Inferior parietal cortex (tissue), 1 donor: ENCODE data around the gene PEAK1.

Source experiments
- DNase-seq: peaks from one replicate; pipeline ENCODE4 v3.0.0-alpha.2; 2016; ENCODE audit errors: extremely low spot score

Gene PEAK1, protein sequence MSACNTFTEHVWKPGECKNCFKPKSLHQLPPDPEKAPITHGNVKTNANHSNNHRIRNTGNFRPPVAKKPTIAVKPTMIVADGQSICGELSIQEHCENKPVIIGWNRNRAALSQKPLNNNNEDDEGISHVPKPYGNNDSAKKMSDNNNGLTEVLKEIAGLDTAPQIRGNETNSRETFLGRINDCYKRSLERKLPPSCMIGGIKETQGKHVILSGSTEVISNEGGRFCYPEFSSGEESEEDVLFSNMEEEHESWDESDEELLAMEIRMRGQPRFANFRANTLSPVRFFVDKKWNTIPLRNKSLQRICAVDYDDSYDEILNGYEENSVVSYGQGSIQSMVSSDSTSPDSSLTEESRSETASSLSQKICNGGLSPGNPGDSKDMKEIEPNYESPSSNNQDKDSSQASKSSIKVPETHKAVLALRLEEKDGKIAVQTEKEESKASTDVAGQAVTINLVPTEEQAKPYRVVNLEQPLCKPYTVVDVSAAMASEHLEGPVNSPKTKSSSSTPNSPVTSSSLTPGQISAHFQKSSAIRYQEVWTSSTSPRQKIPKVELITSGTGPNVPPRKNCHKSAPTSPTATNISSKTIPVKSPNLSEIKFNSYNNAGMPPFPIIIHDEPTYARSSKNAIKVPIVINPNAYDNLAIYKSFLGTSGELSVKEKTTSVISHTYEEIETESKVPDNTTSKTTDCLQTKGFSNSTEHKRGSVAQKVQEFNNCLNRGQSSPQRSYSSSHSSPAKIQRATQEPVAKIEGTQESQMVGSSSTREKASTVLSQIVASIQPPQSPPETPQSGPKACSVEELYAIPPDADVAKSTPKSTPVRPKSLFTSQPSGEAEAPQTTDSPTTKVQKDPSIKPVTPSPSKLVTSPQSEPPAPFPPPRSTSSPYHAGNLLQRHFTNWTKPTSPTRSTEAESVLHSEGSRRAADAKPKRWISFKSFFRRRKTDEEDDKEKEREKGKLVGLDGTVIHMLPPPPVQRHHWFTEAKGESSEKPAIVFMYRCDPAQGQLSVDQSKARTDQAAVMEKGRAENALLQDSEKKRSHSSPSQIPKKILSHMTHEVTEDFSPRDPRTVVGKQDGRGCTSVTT (N-terminal part only)

DNA sequence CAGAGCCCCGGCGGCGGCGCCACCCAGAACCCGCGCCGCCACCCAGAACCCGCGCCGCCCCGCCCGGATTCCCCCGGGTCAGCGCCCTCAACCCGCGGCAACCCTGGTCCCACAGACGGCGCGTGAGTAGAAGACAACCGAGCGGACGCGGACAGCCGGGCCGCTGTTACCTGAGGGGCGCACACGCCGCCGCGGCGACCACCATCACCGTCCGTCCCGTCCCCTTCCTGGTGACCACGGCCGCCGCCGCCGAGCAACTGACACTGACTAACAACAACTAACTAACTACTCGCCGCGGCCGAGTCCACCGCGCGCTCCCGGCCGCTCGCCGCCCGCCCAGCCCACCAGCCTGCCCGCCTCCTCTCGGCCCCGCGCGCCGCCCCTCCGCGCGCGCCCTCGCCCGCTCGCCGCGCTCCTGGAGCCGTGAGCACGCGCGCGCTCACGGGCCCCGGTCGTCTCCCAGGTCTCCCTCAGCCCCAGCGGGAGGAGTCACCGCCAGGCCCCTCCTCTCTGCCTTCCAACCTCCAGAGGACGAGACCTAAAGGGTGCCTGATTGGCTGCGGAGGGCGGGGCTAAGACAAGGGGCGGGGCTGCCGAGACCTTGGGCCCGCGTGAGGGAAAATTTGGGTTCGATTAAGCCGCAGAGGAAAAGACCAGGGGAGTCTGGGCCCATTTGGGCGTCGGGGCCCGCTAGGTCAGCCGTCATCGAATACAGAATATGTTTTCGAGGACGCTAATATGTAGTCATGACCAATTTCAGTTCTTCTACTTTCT lies at the start of gene PEAK1:
TSS of gene PEAK1 (minus strand) at position 269 of the 774 bp plus-strand sequence. CDS start 238,178 bp downstream, outside the sequence.
- peak; percentile 95 for DNase-seq

DNA sequence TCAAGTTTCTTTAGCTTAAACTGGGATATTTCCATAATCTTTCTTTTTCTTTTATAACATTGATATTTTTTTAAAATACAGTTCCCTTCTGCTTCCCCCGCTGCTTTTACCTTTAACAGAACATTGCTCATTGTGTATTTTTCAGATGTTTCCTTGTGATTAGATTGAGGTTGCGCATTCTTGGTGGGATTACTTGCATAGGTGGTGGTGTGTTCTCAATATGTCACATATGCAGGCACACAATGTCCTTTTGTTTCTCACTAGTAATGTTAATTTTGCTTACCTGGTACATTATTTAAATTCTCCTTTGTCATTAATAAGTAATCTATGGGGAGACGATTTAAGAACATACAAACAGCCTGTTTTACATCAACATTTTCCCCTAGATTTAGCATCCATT lies 49.0 kb upstream of the PEAK1 start:
- DNase-seq, result no peak

DNA sequence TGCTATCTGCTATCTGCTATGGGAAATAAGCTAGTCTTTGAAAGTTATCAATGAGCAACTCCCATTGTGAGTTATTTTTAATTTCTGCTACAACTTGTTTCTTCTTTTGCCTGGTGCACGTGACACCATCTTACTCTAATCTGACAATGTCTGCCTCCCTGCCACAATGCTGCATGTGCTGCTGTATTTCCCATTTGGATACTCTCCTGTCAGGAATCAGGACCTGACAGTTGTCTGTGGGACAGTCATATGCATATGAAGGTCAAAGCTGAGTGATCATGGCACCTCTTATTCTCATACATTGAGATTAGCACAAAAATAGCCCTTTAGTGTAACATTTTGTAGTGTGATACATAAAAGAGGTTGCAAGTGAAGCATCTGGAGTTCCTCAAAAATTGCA lies 46.6 kb upstream of the PEAK1 start:
- no peak for DNase-seq

DNA sequence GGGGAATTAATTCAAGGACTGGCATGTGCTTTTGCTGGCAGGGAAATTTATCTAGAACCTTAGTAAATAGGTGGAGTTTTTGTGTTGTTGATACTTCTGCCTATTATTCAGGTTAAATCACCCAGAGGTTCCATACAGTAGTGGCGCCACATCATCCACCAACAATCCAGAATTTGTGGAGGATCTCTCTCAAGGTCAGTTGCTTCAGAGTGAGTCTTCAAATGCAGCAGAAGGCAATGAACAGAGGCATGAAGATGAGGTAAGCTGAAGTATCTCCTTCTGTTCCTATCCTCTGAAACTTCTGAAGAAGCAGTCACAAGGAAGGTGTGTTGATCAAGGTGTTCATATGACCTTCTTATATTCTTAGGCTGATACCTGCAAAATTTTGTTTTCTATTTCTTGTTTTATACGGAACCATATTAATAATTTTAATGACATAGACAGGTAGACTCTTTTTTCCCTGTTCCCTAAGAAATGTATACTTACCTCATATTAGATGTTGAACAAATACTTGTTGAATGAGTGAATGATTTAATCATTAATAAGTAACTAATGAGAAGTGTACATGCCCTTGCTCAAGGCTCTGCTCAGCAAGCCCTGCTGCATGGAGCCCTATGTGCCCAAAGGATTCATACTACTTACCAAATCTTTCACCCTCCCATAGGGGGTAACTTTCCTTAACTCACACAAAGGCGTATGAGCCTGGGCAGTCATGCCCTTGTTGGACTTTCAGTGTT lies 44.4 kb upstream of the PEAK1 start:
- DNase-seq, result no peak

DNA sequence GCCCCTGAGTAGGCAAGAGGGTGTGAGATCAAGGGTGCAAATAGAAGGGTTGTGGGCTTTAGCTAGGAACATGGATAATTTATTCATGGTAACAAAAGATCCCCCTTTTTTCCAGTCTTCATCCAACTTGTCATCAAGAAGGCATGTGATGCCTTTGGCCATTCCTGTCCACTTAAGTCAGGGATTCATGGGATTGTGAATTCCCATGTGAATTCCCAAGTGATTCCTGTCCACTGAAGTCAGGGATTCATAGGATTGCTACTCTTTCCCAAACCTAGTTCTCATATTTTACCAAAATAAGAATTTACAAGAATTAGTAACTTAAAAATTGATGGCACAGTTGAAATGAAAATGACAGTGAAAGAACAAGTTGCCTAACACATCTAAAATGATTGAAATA lies 41.6 kb upstream of the PEAK1 start:
- DNase-seq, result no peak

DNA sequence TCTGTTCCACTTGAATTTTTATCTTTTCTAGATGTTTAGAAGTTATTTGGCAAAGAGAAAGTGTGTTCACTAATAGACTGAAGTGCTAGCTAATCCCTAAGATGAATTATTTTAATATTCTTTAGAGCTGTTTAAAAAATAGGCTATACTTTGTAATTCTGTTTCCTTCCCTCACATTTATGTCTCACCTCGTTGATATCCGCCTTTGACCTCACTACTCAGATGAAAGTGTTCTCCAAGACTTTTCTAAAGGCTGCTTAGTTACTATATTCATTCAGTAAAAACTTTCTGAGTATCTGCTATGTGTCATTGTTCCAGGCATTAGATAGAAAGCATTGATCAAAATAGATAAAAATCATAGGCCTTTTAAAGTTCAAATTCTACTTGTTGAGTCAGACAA lies 39.1 kb upstream of the PEAK1 start:
- DNase-seq, result no peak

DNA sequence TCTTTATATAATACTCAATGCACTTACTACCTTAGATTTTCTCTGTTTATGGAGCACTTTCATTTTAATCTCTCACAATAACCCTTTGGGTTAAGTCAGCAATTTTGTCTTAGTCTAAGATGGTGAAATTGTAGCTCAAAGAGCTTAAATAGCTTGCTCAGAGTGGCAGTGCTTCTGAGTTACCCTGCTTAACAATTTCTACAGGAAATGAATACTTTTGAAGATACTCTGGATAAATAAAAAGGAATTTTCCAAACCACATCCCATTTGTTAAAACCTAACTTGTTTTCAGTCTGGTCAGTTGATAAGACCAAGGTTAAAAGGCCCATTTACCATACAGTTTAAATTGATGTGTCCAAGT lies 38.0 kb upstream of the PEAK1 start:
- no peak for DNase-seq

DNA sequence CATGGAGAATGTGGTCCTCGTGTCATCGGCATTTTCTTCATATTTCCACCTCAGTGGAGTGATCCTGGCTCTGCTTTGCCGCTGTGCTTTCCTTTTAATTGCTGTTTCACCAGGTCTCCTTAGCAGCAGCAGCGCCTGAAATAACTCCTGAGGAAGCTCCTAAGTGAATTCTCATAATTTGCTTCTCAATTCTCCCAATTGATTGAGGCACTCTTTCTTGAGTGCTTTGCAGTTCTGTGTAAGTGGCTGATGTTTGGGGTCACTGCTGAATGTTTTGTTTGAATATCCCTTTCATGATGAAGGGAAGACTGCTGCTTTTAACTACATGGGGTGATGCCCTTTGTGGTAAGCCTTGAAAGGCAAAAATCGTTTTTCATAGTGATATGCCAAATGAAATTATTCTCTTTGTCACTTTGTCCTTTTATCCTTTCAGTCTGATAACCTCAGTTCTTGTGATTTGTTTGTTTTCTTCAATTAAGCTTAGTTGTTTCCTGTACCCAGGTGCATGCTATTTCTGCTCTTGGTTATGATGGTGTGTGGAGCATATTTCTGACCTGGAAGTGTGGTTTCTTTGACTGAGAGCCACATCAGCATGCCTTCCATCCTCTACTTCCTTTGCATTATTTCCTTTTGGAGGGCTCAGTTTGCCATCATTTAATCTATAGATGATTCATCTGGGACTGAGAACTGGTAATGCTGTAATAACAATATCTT lies 37.4 kb upstream of the PEAK1 start:
- no peak for DNase-seq

DNA sequence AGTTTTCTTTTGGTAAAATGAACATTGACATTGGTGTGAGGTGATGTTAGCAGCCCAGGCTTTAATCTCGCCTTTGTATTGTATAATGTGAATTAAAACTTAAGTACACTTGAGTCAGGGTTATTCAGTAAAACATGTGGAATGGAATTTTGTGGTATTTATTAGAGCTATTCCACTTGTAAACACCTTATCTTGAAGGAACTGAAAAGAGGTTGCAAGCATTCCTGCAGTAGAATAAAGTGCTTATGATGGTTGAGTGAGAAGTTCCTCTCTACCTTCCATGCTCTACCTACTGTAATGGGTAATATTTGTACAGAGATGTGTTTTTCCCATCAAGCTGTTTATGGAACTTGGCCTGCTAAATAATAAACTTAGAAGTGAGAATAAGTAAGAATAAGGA lies 36.8 kb upstream of the PEAK1 start:
- DNase-seq, result no peak

DNA sequence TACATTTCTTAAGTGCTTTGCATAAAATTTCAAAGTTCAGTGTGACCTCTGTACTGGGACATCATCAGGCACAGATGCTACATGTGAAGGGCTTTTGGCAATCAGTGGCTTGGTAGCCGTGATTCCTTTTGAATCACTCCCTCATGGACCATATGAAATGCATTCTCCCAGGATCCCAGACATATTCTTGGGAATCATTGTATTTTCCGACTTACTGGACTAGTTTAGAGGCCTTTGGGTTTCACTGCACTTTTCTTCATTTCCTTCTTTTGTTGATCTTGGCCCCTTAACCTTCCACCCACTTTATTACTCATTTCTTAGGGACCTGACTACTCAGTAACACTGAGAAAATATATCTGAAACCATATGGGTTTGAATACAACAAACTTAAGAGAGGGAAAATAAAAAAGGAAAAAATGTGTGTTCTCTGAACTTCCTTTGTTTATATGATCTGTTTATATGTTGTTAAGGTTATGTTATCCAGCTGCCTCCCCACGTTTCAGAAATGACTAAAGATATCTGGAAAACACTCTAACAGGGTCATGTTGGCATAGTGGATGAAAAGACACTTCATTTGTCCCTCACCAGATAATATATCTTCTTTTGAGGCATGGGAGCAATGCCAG lies 35.9 kb upstream of the PEAK1 start:
- no peak for DNase-seq

DNA sequence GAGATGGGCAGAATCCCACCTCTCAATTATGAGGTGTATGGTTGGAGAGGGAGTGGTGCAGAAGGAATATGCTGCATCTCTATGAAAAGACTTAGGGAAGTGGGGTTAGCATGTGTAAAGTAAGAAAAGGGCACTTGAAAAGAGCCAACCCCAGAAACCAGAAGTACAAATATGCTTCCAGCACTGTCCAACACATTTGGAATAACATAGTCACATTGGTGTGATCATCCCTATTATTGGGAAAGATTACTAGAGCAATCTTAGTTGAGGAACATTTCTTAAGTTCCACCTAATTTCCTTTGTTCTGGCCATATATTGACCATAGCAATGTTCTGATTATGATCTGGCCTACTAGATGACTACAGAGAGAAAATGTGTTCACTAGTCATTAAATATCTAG lies 35.0 kb upstream of the PEAK1 start:
- no peak for DNase-seq

DNA sequence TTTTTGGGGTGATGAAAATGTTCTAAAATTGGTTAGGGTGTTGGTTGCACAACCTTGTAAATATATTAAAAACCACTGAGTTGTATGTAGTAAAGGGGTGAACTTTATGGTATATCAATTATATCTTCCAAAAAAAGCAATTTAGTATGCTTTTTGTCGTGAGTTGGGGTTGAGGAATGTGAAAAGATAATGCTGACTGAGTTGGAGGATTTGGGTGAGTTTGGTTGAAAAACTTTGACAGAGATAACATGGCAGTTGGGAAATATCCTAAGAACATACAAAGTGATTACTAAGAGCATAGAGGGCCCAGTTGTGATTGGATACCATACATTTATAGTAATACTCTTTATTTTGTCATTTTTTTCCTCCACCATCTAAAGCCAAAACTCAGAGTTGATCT lies 34.4 kb upstream of the PEAK1 start:
- DNase-seq, result no peak

DNA sequence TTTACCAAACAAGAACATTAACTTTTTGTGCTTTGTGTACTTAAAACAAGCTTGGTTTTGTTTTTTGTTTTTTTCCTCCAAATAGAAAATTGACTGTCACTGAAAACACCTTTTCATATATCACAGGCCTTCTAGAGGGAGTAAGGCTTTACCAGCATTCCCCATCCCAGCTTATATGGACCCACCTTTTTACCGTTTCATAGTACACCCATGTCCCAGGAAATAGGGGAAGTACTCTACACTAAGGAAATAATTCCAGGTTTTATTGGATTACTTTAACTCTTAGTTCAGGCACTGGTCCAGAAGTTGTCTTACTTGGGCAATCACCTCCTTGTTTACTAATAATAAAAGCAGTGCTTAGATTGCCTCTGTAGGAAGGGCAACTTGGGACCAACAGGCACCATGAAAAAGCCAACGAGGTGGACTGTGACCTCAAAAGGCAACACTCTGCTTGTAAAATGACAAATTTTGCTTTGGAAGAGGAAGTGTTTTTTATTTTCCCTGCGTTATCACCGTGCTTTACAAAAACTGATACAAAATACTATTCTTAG lies 27.0 kb upstream of the PEAK1 start:
- DNase-seq, result no peak

DNA sequence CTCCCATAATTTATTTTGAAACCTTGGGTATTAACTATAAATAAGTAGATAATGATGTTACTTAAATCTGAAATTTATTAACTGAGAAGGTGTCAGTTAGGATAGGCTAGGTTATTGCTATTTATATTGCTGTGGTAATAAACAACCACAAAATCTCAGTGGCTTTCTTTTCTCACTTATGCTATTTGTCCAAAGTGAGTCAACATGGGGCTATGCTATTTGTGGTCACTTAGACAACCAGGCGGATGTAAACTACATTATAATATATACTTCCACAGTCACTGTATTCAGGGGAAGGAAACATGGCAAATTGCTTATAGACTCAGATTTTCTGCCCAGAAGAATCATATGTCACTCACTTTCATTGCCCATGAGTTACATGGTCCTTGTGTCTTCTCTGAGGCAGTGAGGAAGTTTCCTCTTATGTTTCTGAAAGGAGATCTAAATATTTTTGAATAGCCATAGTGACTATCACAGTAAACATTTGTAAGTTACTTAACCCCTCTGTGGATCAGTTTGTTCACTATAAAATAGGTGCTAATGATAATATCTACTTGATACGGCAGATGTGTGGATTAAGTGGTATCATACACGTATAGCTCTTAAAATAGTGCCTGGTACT lies 20.6 kb upstream of the PEAK1 start:
- no peak for DNase-seq

DNA sequence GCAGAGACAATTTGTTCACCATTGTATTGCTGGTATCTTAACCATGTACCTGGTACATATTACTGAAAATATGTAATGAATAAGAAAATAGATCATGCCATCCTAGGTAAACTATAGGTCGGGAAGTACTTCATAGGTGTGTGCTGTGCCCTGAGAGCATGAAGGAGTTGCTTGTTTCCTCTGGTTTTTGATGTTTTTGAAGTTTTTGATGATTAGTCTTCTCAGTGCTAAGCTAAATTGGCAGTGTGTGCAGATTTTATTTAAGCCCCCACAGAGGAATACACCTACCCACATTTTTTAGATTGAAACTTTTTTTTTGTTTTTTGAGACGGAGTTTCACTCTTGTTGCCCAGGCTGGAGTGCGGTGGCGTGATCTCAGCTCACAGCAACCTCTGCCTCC lies 17.4 kb upstream of the PEAK1 start:
- DNase-seq, result no peak

DNA sequence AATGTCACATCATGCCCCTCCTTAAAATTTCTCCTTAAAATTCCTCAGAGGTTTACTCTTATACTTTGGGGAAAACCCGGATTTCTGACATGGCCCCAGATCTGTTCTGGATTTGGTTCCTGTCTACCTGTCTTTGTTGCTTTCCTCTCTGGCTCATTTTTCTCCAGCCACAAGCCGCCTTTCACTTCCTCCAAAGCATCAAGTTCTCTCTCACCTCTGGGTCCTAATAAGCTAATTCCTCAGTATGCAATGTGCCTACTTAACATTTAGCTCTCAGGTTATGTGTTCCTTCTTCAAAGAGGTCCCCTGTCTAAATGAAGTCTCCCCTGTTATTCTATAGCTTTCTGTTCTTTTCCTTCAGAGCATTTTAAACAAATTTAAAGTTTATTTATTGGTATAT lies 16.9 kb upstream of the PEAK1 start:
- DNase-seq, result no peak

DNA sequence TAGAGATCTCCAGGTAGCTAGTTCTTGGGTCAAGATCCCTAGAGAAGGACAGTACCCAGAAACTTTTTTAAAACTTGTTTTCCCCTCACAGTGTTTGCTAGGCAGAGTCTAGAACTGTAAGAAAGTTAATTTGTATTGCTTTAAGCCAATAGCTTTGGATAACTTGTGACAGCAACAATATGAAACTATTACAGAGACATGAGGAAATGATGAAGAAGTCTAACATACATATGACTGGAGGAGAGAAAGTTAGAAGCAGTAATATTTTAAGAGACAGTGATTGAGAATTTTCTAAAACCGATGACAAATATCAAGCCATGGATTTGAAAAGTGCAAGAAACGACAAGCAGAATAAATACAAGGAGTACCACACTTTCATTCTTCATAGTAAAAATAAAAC lies 10.7 kb upstream of the PEAK1 start:
- no peak for DNase-seq

DNA sequence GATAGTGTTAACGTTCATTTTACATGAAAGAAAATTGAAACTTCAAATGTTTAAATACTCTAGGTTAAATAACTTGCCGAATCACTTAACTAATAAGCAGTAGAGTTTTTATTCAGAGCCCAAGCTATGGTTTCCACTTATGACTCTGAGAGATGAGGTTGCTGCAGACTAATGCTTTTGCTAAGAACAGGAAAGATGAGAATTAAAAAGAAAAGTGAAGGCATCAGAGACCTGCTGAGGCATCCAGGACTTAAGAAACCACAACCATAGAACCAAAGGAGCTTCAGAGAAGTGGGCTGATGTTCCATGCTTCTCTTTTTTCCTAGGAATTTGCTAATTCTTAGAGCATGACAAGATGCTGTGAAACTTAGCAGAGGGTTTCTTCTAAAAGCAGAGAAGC lies 10.3 kb upstream of the PEAK1 start:
- no peak for DNase-seq

DNA sequence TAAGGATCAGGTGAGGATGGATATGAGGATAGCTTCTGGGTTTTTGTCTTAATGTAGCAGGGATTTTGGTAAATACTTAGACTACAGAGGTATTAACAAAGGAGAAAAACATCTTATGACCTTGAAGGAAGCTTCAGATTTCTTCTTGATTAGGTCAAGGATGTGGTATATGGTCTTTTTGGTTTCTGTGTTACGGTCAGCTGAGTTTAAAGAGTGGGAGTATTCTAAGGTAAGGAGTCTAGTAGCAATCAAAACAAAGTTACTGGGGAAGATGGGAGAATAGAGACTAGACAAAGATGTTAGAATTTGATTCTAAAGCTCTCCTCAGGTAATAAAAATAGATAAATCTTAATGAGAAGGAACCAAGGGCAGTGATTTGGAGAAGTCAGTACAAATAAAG lies 7.0 kb upstream of the PEAK1 start:
- DNase-seq, result no peak
